MCF 10A (cell line): ENCODE measurements around the gene AQP12A. TPM values are rescaled to one million over a fixed set of nuclear protein-coding genes. Genes with fewer than 3 reads are reported as not detected.

Experiments used
- BruUV-seq: library from RNA; stranded (reverse); fragments of 400-500 nt; replicated peaks from 2 replicates; lab custom pipeline; 2021; lab: Mats Ljungman, UMichigan
- CTCF ChIA-PET: fragments of 300-600 bp; sonication (Branson Sonifier 250); formaldehyde crosslinking; extraction: SDS; loops from one replicate; lab custom pipeline; 2021; ENCODE audit warnings: antibody characterized with exemption, inconsistent platforms; lab: Yijun Ruan, JAX
- POLR2A ChIA-PET: fragments of 300-600, 350-650 bp; sonication (Branson Sonifier 250); formaldehyde crosslinking; extraction: SDS; loops from one replicate; lab custom pipeline; 2020; ENCODE audit warnings: antibody characterized with exemption, inconsistent platforms; lab: Yijun Ruan, JAX
- DNase-seq: peaks from one replicate; pipeline ENCODE4 v3.0.0-alpha.2; 2018; ENCODE audit not compliant: unreplicated experiment
- H3K27ac Mint-ChIP-seq: one replicate; pipeline ENCODE4 v1.8.0; 2022; ENCODE audit warnings: mild to moderate bottlenecking, low read depth, mixed read lengths; ENCODE audit not compliant: unreplicated experiment
- H3K27me3 Mint-ChIP-seq: one replicate; pipeline ENCODE4 v1.8.0; 2022; ENCODE audit warnings: mixed read lengths; ENCODE audit not compliant: insufficient read depth, unreplicated experiment
- H3K36me3 Mint-ChIP-seq: one replicate; pipeline ENCODE4 v1.8.0; 2022; ENCODE audit warnings: mild to moderate bottlenecking, moderate library complexity, mixed read lengths; ENCODE audit not compliant: insufficient read depth, unreplicated experiment
- H3K4me1 Mint-ChIP-seq: one replicate; pipeline ENCODE4 v1.8.0; 2022; ENCODE audit warnings: mixed read lengths; ENCODE audit not compliant: insufficient read depth, unreplicated experiment
- H3K4me3 Mint-ChIP-seq: one replicate; pipeline ENCODE4 v1.8.0; 2022; ENCODE audit warnings: mild to moderate bottlenecking, moderate library complexity, mixed read lengths; ENCODE audit not compliant: unreplicated experiment
- H3K9me3 Mint-ChIP-seq: one replicate; pipeline ENCODE4 v1.8.0; 2022; ENCODE audit warnings: mixed read lengths; ENCODE audit not compliant: unreplicated experiment
- CTCF ChIP-seq: fragments of 200-600 bp; IDR thresholded peaks from one replicate; pipeline ENCODE4 v1.8.0; 2022; ENCODE audit warnings: antibody characterized with exemption, mild to moderate bottlenecking; ENCODE audit not compliant: unreplicated experiment
- intact Hi-C: fragments of 100-400 bp; cut with micrococcal nuclease; formaldehyde crosslinking; loops from 2 replicates; pipeline ENCODE4 v1.14.1; 2022
- total RNA-seq: library from RNA; stranded (reverse); gene quantifications from 2 replicates; pipeline ENCODE4 v1.2.3, GENCODE V29; 2022

AQP12A gene
- total RNA-seq, 1 experiment from 2014 or later, result not detected

GRCh38 chr2:240728361-240728760, 36.7 kb downstream of the AQP12A start:
- Mint-ChIP-seq H3K27me3 (peaks cover 43% of the 10 kb centered on the region), H3K27ac (no peak overlapping the region), H3K4me3 (no peak overlapping the region), H3K4me1 (no peaks in the 10 kb centered on the region), H3K36me3 (no peaks in the 10 kb centered on the region), H3K9me3 (no peaks in the 10 kb centered on the region)
- BruUV-seq, result no TSS peak
- CTCF ChIA-PET, result interaction anchor here (0.6 to 1.0 kb wide), 2 partner anchors 8 to 214 kb away, joined by 3 read pairs; no protein-coding TSS in a partner anchor
- intact Hi-C loops, result no loop called here
- POLR2A ChIA-PET, result no interaction called here
- DNase-seq, result no peak
- no peak for TF ChIP-seq CTCF

- intact Hi-C loops, result no loop called here
- Mint-ChIP-seq H3K4me3 (no peak overlapping the region), H3K4me1 (no peaks in the 10 kb centered on the region), H3K9me3 (no peaks in the 10 kb centered on the region), H3K36me3 (no peaks in the 10 kb centered on the region), H3K27ac (no peak overlapping the region), H3K27me3 (peaks cover 46% of the 10 kb centered on the region)
- ChIA-PET POLR2A (no interaction called here), CTCF (interaction anchor here (0.5 to 1.0 kb wide), 3 partner anchors 24 to 707 kb away, joined by 3 read pairs; no protein-coding TSS in a partner anchor)
- DNase-seq, result no peak
- BruUV-seq, result no TSS peak
- TF ChIP-seq CTCF, result no peak
Observed at GRCh38 chr2:240728827-240729226, 37.2 kb downstream of the AQP12A start.

GRCh38 chr2:240730501-240731177, 39.0 kb downstream of the AQP12A start:
- CTCF ChIA-PET, result interaction anchor here (0.5 to 0.6 kb wide), 2 partner anchors 12 to 320 kb away, joined by 3 to 4 read pairs; no protein-coding TSS in a partner anchor
- H3K27ac Mint-ChIP-seq, result no peak overlapping the region
- DNase-seq, result no peak
- POLR2A ChIA-PET, result no interaction called here
- H3K27me3 Mint-ChIP-seq, result peaks cover 56% of the 10 kb centered on the region
- H3K36me3 Mint-ChIP-seq, result no peaks in the 10 kb centered on the region
- no peaks in the 10 kb centered on the region for H3K9me3 Mint-ChIP-seq
- no peaks in the 10 kb centered on the region for H3K4me1 Mint-ChIP-seq
- H3K4me3 Mint-ChIP-seq, result no peak overlapping the region
- no TSS peak for BruUV-seq
- TF ChIP-seq CTCF, result no peak
- intact Hi-C loops, result no loop called here

GRCh38 chr2:240731178-240731545, 39.5 kb downstream of the AQP12A start:
- no peak for DNase-seq
- Mint-ChIP-seq H3K27me3 (peaks cover 54% of the 10 kb centered on the region), H3K27ac (no peak overlapping the region), H3K4me1 (no peaks in the 10 kb centered on the region), H3K9me3 (no peaks in the 10 kb centered on the region), H3K4me3 (no peak overlapping the region), H3K36me3 (no peaks in the 10 kb centered on the region)
- no TSS peak for BruUV-seq
- intact Hi-C loops, result no loop called here
- POLR2A ChIA-PET, result no interaction called here
- TF ChIP-seq CTCF, result no peak
- CTCF ChIA-PET, result interaction anchor here (0.6 kb wide), 1 partner anchor 12 kb away, joined by 3 read pairs; no protein-coding TSS in a partner anchor
